Ramos (cell line): ENCODE data around the gene IGF1.

Source experiments
- in situ Hi-C: fragments of 300-500 bp; cut with MboI; formaldehyde crosslinking; loops from one replicate; pipeline ENCODE4 v1.14.3; 2022; ENCODE audit warnings: low sequenced_read_pairs; ENCODE audit not compliant: unreplicated experiment

IGF1 gene

DNA sequence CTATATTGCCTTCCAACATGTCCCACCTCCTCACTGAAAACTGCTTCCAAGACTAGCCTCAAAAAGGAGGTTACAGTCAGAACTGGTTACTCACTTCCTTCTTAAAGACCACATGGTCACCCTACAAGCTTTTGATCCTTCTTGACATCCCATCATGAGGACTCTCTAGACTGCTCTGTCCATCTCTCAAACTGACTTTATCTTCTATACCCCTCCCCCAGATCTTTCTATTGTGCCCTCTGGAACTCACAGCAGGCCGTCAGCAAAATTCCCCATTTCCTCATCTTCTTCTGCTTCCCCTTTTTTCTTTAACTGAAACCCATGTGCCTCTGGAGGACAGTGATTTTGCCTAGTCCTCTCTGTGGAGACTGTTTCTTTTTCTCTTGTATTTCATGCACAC, 18.1 kb upstream of the IGF1 start:
- in situ Hi-C loops: no loop called here

DNA sequence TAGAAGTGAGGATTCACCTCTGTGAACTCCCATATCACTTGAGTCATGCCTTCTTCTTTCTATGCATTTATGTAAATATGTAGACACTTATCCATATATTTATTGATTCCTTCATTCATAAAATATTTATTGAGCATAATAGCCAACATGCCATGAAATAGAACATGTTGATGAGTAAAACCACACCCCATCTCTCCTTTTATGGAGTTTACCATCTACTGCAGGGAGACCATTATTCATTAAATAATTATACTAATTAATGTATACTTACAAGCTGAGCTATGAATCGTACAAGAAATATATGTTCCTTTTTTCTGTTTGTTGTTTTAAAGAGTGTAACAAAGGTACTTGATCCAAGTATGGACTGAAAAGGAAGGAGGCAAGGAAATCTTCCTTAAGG, 17.4 kb upstream of the IGF1 start:
- in situ Hi-C loops: no loop called here

GRCh38 chr12:102496591-102496990, 16.2 kb upstream of the IGF1 start:
- in situ Hi-C loops: no loop called here

- in situ Hi-C loops: loop anchor here (10.0 kb wide), 1 partner anchor 552 kb away; no protein-coding TSS in a partner anchor
These were observed 6.9 kb upstream of the IGF1 start for GRCh38 chr12:102487226-102487625.

- in situ Hi-C loops: loop anchor here (10.0 kb wide), 1 partner anchor 551 kb away; no protein-coding TSS in a partner anchor
These were observed 5.8 kb upstream of the IGF1 start for GRCh38 chr12:102486153-102486552.

DNA sequence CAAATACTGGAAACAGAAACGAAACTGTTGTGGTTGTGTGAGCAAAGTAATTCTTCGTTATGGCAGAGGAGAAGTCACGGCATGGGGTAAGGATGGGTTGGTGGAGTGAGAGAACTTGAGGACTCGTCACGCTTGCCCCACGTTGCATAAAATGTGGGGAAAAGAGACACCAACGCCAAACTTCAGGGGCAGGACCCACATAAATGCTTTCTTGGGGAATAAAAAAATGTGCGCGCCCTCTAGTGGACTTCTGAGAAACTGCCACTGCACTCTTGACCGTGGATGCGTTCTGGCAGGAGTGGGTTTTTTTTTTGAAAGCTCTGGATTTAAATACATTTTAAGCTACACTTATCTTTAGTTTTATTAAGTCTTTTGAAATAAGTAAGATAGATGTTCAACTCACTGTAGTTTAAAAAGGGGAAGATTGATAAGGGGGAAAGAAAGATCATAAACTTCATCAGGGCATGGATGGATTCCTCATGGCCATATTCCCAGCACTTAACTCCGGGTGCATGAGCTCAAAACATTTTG, 4.1 kb upstream of the IGF1 start:
- in situ Hi-C loops: loop anchor here (10.0 kb wide), 1 partner anchor 550 kb away; no protein-coding TSS in a partner anchor

DNA sequence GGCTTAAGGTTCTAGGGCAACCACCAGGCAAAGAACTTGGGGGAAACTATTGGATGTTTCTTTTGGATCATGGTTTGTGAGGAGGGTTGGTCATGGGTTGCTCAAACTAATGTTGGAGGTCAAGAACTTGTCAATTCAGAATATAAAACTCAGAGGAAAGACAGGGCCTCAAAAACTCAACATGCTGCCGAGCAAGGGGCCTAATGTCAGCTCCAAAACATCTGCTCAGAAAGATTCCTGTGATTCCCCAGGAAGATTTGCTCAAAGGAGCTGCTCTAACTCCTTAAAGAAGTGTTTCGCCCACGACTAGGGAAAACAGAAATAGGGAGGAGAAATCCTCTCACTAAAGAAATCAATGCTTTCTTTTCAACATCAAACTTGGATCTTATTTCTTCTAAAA, 3.7 kb upstream of the IGF1 start:
- in situ Hi-C loops: loop anchor here (10.0 kb wide), 1 partner anchor 549 kb away; no protein-coding TSS in a partner anchor

DNA sequence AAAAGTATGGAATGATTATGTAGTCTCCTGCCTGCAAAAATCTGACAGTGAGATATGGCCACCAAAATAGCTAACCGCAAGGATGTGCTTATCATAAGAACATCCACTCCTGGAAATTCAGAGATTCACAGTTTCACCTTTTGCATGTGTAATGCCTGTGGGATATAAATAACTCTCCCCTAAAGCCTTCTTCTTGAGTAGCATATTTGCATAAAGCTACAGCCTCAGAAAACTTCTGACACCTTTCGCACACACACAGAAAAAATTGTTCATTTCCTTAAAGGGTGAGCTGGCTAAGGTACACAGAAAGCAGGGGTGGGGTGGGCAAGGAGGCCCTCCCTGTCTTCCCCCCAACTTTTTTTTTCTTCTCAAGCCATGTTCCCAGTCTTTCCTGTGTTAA, 3.1 kb upstream of the IGF1 start:
- in situ Hi-C loops: loop anchor here (10.0 kb wide), 1 partner anchor 549 kb away; no protein-coding TSS in a partner anchor

- in situ Hi-C loops: loop anchor here (10.0 kb wide), 1 partner anchor 547 kb away; no protein-coding TSS in a partner anchor
These were observed 1.5 kb upstream of the IGF1 start for GRCh38 chr12:102481705-102482425.

DNA sequence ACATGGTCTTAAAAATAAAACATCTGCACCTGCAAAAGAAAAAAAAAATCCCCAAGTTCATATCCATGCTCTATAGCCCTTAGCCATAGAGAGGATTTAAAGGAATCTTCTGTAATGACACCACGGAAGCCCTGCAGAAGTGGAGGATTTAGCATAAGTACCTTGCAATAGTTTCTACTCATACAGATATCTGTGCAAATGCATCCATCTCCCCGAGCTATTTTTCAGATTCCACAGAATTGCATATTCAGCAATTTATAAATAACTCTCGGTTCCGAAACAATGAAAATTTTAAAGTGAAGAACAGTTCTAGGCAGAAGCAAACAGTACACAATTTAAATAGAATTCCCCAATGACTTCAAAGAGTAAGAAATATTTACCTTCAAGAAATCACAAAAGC, 424 bp downstream of the IGF1 start:
- in situ Hi-C loops: loop anchor here (10.0 kb wide), 1 partner anchor 545 kb away; no protein-coding TSS in a partner anchor

DNA sequence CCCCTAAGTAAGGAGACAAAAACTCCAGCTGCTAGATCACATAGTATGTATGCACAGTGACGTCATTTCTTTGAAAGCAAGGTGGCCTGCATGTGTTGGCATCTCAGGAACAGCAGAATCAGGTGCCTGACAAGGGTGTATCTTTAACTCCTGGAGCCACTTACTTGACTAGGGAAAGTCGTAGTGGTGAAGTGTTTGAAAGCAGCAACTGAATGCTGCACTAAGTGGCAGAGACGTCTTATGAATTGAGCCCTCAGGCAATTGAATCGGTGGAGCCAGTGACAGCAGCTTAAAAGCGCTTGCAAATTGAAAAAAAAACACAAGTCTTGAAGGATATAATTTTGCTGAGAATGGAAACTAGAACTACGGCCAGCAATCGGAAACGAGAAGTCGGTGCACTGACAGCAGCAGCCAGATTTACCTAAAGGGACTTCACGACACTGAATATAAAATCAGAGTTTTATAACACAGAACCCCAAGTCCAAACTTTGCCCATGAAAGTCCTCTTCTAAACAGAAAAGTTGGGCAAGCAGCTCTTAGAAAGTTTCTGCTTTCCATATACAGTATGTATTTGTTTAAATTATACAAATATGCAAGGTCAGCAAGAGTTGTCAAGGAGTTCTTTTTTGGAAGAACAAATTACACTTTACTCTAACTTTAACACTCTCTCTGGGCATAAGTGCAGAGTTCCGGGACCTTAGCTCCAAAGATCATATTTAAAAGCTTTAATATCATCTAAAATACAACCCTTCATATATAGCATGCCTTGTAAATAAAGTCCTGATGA, 1.1 kb downstream of the IGF1 start:
- in situ Hi-C loops: no loop called here

GRCh38 chr12:102478405-102479098, 1.8 kb downstream of the IGF1 start:
- in situ Hi-C loops: no loop called here

DNA sequence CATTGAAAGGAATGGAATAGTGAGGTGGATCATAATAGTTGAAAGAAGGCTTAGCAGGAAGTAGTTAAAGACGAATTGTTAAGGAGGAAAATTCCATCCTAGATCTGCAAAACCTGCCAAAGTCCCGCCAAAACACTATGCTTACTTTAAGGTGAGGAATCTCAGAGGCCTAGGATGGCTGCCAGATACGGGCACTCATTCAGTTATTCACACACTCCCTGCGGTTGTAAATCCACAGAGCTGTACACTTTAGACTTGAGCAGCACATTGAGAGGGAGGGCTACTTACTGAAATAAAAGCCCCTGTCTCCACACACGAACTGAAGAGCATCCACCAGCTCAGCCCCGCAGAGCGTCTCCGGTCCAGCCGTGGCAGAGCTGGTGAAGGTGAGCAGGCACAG, 5.0 kb downstream of the IGF1 start:
- in situ Hi-C loops: no loop called here

DNA sequence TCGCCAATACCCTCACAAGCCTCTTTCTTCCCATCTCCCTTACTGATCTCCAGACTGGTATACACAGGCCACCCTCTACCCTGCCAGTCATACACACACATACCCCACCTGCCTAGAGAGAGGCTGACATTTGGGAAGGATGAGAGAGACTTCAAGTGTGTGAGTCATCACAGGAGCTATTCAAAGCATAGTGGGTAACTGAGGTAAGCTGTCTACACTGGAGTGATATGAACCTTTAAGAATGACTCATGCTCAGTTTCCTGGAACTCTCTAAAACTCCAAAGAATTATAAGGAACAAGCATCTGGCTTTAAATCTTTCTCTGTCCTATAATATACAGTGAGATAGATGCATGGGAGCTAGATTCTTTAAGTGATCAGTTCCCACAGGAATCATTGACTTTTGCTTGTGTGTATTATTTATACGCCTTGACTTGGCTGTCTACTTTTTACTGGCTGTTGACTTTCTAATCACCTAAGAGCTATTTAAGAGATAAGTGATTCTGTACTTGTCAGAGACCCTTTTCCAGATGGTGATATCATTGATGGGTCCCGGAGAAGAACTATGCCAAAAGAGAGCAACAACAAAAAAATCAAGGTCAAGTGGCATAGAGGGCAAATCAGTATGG, 5.8 kb downstream of the IGF1 start:
- in situ Hi-C loops: no loop called here

DNA sequence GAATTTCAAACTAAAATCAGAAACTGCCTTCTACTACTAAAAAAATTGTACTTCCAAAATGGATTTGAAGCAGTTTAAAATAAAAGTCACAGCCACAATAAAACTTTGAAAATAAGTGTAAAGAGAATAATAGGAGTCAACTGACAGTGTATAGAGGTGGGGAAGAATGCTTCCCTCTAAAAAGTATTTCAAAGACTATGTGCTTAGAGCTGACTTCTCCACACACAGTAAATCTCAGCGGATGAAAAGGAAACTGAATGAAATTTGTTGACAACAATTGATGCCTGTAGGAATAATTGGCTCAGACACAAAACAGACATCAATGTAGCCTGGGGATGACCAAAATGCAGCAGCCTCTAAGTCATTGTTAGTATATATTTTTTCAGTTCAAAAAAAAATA, 7.9 kb downstream of the IGF1 start:
- in situ Hi-C loops: no loop called here

- in situ Hi-C loops: no loop called here
These were observed 8.8 kb downstream of the IGF1 start for GRCh38 chr12:102471556-102471955.

DNA sequence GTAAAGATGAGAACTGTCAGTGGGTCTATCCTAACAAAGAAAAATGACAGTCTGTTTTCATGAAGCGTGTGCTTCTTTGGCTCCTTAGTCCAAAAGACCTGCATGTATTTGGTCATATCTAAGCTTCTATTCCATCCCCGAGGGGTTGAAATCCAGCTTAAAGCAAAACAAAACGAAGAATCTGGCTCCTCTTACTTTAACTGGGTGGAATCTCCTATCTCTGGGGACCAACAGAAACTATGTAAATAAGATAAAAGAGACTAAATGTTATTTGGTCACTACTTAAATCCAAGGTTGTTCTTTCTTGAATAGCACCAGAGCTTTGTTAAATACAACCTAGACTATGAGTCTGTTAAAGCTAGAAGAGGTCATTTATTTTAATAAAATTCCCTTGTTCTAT, 9.4 kb downstream of the IGF1 start:
- in situ Hi-C loops: no loop called here

- in situ Hi-C loops: no loop called here
These were observed 12.0 kb downstream of the IGF1 start for GRCh38 chr12:102468261-102468915.

DNA sequence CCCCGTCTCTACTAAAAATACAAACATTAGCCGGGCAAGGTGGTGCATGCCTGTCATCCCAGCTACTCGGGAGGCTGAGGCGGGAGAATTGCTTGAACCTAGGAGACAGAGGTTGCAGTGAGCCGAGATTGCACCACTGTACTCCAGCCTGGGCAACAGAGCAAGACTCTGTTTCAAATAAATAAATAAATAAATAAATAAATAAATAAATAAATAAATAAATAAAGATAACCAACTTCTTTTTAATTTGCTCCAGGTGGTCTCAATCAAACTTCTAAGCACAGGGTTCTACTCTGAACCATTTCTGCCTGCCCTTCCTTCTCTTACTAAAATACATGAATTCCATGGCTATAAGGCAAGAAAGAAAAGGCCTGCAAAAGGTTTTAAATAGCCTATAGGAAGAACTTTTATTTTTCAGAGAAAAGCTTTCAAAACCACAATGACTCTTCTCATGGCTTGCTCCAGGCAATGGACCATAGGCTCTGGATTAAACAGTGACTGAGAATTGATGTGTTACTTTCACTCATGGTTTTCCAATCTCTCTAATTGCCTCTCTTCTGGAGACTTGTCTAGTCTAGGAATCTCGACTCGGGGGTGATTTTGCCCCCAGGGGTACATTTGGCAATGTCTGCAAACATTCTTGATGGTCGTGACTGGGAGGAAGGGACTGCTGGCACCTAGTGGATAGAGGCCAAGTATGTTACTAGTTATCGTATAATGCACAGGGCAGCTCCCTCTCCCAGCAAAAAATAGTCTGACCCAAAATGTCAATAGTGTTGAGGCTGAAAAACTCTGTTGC, 14.4 kb downstream of the IGF1 start:
- in situ Hi-C loops: no loop called here
